Activated CD8-positive, alpha-beta T cell treated with anti-CD3 and anti-CD28 coated beads for 36 hours (primary cell): Measurements from ENCODE around the gene DICER1. TPM values are rescaled to one million over a fixed set of nuclear protein-coding genes. Genes with fewer than 3 reads are reported as not detected.

Source experiments
- ATAC-seq: fragments of 200-7000 bp; cut with Tn5 transposase; one replicate; pipeline ENCODE4 v1.10.0; 2021; ENCODE audit warnings: mild to moderate bottlenecking, moderate library complexity
- CTCF ChIA-PET: fragments of 350-600 bp; sonication (Branson Sonifier 250); formaldehyde crosslinking; loops from one replicate; lab custom pipeline; 2021; ENCODE audit warnings: antibody characterized with exemption; lab: Charles Lee
- POLR2A ChIA-PET: fragments of 350-600 bp; sonication (Branson Sonifier 250); formaldehyde crosslinking; loops from one replicate; lab custom pipeline; 2021; ENCODE audit warnings: antibody characterized with exemption; lab: Charles Lee
- DNase-seq: peaks from one replicate; pipeline ENCODE4 v3.0.0-alpha.2; 2020
- H3K27ac Mint-ChIP-seq: one replicate; pipeline ENCODE4 v1.8.0; 2021; ENCODE audit warnings: mild to moderate bottlenecking, mixed read lengths
- H3K27me3 Mint-ChIP-seq: one replicate; pipeline ENCODE4 v1.8.0; 2021; ENCODE audit warnings: mixed read lengths
- H3K36me3 Mint-ChIP-seq: one replicate; pipeline ENCODE4 v1.8.0; 2021; ENCODE audit warnings: low read depth, mixed read lengths
- H3K4me1 Mint-ChIP-seq: one replicate; pipeline ENCODE4 v1.8.0; 2021; ENCODE audit warnings: low read depth, mixed read lengths
- H3K4me3 Mint-ChIP-seq: one replicate; pipeline ENCODE4 v1.8.0; 2021; ENCODE audit warnings: mild to moderate bottlenecking, moderate library complexity, mixed read lengths
- H3K9me3 Mint-ChIP-seq: one replicate; pipeline ENCODE4 v1.8.0; 2021; ENCODE audit warnings: mixed read lengths
- intact Hi-C: fragments of 100-400 bp; cut with micrococcal nuclease; formaldehyde crosslinking; loops from one replicate; pipeline ENCODE4 v1.10.0; 2022
- total RNA-seq, 2 experiments: library from RNA; stranded (reverse); gene quantifications; one replicate each; pipeline ENCODE4 v1.2.3, GENCODE V29; 2021
- TF ChIP-seq, protein P1 (sequence below): fragments of 200-600 bp; IDR thresholded peaks from one replicate; pipeline ENCODE4 v1.8.0; 2022; ENCODE audit warnings: antibody characterized with exemption, mild to moderate bottlenecking

DICER1 gene
- total RNA-seq, 2 experiments from 2014 or later: 45.3 to 50.3 TPM

DNA sequence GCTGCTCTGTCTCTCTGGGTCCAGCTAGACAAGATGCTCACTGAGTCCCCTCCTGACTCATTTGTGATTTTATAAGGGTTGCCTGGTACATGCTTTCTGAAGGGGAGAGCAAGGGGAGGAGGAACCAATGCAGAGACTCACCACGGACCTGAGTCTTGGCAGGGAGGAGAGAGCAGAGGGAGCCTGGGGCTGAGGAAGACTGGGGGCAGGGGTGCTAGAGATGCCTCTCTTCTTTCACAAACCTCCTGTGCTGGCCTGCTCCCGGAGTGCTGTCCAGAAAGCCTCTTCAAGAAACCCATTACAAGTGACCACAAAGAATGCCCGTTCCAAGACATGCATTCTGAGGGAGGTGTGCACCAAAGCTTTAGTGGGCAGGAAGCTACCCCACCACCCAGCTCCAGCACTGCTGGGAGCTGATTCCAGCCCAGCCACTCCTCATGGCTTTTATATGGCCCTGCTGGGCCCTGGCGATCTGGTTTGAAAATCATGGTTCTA is 33.1 kb upstream of the DICER1 start:
- Mint-ChIP-seq H3K36me3 (no peaks in the 10 kb centered on the region), H3K27ac (no peak overlapping the region), H3K27me3 (peaks cover 11% of the 10 kb centered on the region), H3K4me3 (no peak overlapping the region), H3K9me3 (no peaks in the 10 kb centered on the region), H3K4me1 (no peaks in the 10 kb centered on the region)
- intact Hi-C loops: no loop called here
- TF ChIP-seq, protein P1, sequence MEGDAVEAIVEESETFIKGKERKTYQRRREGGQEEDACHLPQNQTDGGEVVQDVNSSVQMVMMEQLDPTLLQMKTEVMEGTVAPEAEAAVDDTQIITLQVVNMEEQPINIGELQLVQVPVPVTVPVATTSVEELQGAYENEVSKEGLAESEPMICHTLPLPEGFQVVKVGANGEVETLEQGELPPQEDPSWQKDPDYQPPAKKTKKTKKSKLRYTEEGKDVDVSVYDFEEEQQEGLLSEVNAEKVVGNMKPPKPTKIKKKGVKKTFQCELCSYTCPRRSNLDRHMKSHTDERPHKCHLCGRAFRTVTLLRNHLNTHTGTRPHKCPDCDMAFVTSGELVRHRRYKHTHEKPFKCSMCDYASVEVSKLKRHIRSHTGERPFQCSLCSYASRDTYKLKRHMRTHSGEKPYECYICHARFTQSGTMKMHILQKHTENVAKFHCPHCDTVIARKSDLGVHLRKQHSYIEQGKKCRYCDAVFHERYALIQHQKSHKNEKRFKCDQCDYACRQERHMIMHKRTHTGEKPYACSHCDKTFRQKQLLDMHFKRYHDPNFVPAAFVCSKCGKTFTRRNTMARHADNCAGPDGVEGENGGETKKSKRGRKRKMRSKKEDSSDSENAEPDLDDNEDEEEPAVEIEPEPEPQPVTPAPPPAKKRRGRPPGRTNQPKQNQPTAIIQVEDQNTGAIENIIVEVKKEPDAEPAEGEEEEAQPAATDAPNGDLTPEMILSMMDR: no peak
- ATAC-seq (no peak), DNase-seq (no peak)
- POLR2A ChIA-PET: no interaction called here
- CTCF ChIA-PET: no interaction called here

DNA sequence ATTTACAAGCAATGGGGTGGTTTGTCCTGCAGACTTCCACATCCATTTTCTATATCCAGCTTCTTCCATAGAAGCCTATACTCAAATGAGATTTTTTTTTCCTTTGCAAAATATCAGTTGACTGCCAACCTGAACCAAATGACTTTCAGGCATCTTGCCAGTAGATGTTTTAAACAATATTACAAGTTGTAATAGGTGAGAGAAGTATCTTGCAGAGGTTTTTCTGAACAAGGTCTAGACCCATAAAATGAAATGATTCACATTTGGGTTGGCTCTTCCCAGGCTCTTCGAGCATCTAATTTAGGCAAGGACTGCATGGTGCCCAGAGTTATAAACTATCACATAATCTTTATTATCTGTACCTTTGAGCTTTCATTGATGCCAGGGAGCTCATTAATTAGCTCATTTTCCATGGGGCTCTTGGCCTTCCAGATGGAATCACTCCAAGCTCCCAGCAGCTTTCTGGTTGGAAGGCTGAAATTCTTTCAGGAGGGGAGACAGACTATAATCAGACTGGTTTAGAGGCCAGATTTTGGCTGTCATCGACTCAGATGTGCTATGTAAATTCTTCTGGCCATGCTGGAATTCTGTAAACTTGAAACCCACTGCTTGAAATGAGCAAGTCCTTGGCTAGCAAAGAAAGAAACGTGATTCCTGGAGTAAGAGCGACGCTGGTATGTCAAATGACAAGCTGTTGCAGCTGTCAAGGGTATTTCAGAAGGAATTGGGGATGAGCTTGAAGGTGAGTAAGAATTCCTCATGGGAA is 32.2 kb upstream of the DICER1 start:
- Mint-ChIP-seq H3K27ac (no peak overlapping the region), H3K36me3 (no peaks in the 10 kb centered on the region), H3K27me3 (peaks cover 15% of the 10 kb centered on the region), H3K4me1 (no peaks in the 10 kb centered on the region), H3K4me3 (no peak overlapping the region), H3K9me3 (no peaks in the 10 kb centered on the region)
- ChIA-PET POLR2A (no interaction called here), CTCF (interaction anchor here (1.3 kb wide), 1 partner anchor 10 kb away, joined by 5 read pairs; no protein-coding TSS in a partner anchor)
- DNase-seq (no peak), ATAC-seq (no peak)
- TF ChIP-seq, protein P1: no peak
- intact Hi-C loops: no loop called here

DNA sequence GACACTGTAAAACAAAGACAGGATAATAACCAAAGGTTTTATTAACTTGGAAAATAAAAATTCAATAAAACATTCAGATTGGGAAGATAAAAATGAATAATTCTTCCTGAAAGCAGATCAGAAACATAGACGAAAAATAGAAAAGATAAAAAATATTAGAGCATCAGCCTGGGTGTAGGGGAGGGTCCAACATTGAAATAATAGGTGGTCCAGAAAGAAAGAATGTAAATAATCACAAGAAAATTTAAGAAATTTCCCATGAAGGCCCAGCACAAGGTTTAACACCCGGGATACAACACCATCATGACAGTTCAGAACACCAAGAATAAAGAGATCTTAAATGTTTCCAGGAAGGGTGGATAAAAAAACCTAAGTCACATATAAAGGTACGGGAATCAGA is 31.1 kb upstream of the DICER1 start:
- TF ChIP-seq, protein P1: no peak
- no peaks in the 10 kb centered on the region for H3K9me3 Mint-ChIP-seq
- CTCF ChIA-PET: interaction anchor here (1.3 kb wide), 1 partner anchor 9 kb away, joined by 5 read pairs; no protein-coding TSS in a partner anchor
- ATAC-seq (no peak), DNase-seq (no peak)
- H3K36me3 Mint-ChIP-seq: no peaks in the 10 kb centered on the region
- no peak overlapping the region for H3K4me3 Mint-ChIP-seq
- POLR2A ChIA-PET: interaction anchor here (0.6 kb wide), 1 partner anchor 58 kb away, joined by 3 read pairs; no protein-coding TSS in a partner anchor
- H3K4me1 Mint-ChIP-seq: no peaks in the 10 kb centered on the region
- no peak overlapping the region for H3K27ac Mint-ChIP-seq
- H3K27me3 Mint-ChIP-seq: peaks cover 17% of the 10 kb centered on the region
- intact Hi-C loops: no loop called here

DNA sequence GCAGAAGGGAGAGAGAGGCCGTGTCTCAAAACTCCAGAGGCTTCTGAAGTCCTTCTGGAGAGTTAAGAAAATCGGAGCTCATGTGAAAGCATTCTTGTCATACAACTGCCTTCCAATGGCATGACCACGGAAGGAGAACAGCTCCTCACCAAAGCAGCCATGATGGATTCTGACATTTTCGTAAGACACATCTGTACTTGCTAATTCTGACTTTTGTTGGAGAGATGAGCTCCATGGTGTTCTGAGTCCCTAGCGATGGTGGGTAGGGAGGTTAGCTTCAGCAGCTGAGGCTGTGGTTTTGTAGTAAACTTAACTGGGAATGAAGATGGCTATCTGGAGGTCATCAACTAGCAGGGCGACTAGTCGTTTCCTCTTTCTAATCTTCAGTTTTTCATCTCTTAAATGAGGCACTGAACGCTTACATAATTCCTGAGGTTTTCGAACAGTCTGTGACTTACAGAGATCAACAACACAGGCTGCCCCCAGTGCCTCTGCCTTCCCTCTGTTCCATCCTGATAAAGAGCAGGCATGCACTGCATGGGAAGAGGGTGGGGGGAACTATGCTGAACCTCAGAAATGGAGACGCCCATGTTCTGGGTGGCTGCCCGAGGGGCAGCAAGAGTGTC is 28.6 kb upstream of the DICER1 start:
- H3K4me3 Mint-ChIP-seq: no peak overlapping the region
- no peaks in the 10 kb centered on the region for H3K36me3 Mint-ChIP-seq
- H3K27ac Mint-ChIP-seq: no peak overlapping the region
- H3K4me1 Mint-ChIP-seq: no peaks in the 10 kb centered on the region
- peaks cover 17% of the 10 kb centered on the region for H3K27me3 Mint-ChIP-seq
- DNase-seq (no peak), ATAC-seq (no peak)
- no peaks in the 10 kb centered on the region for H3K9me3 Mint-ChIP-seq
- intact Hi-C loops: no loop called here
- ChIA-PET POLR2A (no interaction called here), CTCF (interaction anchor here (0.7 kb wide), 1 partner anchor 20 kb away, joined by 3 read pairs; no protein-coding TSS in a partner anchor)
- TF ChIP-seq, protein P1: no peak
